NK-92 (cell line): Measurements from ENCODE around the gene RNF217.
"Not testable (repeated sequence)": the region's sequence is repeated elsewhere in the genome, so short reads cannot be mapped to it uniquely, and the experiment has no call there.

ENCODE experiments used
- DNase-seq: peaks from one replicate; lab custom pipeline; 2025; ENCODE audit not compliant: unreplicated experiment; lab: John Stamatoyannopoulos, UW

Gene RNF217

GRCh38 chr6:124962639-124963415, 590 bp downstream of the RNF217 start:
- no peak for DNase-seq

- no peak for DNase-seq
Observed at GRCh38 chr6:124963416-124963785, 1.2 kb downstream of the RNF217 start.

DNA sequence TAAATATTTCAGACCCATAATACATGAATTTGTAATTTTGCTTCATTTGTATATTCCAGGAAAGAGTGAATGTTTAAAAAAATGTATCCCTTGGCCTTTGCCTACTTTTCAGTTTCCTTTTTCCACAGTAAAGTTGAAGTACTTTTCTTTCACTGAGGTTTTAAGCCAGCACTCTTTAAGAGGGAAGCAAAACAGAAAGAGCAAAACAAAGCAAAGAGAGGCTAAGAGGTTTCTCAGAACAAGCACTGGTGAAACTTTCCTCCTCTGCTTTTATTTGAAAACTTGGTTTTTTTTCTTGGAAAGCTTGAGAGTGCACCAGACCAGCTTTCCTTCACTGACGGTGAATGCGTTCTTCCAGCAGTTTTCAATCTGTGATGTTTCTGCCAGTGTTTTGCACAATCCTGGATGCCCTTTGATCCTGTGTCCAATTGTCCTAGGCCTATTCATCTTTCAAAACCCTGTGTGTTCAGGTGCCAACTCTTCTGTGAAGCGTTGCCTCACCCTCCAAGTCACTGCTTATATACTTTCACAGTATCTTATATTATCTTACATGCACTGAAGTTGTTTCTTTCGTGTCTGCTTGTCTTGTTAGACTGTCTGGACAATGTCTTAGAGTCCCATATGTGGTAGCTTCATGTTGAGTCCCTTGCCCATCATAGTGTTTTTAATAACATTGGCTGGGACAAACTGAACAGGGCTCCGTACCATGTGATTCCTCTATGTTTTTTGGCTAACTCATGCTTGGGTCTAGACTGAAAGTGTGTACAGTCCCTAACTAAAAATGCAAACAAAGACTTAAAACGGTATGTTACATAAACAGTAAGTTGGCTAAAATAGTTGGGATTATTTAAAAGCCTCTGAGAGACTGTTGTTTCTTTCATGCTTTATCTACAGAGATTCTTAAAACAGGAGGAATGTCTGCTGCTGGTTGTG, 1.9 kb downstream of the RNF217 start:
- no peak for DNase-seq

DNA sequence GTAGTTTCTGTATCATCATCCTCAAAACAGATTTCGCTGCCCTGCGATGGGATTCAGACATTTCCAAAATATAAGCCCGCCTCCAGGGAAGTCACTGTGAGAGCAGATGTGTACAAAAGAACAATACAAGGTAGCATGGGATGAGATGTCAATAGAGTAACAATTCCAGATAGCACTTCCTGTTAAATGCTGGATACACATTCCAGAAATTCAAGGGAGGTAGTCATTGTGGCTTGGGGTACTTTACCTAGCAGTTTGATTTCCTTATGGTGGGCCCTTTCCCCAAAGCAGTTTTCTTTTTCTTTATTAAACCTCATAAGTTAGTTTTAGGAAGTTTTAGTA, 2.5 kb downstream of the RNF217 start:
- no peak for DNase-seq

- DNase-seq = not testable (repeated sequence)
Observed at GRCh38 chr6:124965424-124965850, 3.2 kb downstream of the RNF217 start.

DNA sequence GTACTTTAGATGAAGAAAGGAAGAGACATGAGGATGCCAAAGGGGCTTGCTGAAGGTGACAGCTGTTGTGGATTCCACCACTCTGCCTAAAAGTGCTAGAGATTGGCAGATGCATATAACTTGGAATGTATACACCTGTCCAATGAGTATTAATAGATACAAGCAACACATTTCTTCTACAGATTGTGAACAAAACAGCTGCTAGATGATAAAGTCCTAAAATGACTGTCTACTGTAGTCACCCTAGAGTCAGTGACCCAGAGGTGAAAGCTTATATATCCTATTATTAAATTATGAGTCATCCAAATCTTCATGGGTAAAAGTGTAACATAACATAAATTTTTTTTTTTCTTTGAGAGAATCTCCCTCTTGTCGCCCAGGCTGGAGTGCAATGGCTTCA, 5.2 kb downstream of the RNF217 start:
- no peak for DNase-seq

DNA sequence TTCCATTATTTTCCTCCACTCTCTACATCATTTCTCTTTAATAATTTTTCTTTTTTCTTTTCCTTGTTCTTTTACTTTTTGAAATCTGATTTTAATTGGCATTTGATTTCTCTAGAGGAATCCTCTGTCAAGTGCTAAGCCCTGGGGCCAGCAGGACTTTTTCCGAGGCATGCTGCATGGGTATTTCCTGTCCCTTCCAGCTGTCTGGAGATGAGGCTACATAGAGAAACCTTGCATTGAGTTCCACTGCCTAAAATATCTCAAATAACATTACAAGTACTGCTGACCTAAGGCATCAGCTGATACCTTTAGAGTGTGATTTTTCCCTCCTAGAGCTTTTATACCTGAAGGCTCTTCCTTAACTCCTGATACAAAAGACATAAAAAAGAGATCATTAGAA, 6.2 kb downstream of the RNF217 start:
- no peak for DNase-seq

GRCh38 chr6:124970243-124970642, 8.0 kb downstream of the RNF217 start:
- no peak for DNase-seq

DNA sequence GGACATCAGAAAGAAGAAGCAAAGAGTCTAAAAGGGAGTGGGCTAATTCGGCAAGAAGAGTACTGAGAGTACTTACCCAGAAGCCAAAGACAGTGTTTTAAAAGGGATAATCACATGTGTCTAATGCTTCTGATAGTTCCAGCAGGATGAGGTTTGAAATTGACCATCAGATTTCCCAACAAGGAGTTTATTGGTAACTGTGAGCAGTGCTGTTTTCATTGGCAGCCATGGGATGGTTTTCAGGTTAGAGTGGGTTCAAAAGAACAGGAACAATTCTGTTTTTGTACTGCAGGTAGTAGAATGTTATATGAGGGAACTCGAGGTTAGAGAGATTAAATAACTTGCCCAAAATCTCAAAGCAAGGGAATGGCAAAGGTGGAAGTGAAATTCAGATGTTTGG, 8.5 kb downstream of the RNF217 start:
- DNase-seq = no peak

DNA sequence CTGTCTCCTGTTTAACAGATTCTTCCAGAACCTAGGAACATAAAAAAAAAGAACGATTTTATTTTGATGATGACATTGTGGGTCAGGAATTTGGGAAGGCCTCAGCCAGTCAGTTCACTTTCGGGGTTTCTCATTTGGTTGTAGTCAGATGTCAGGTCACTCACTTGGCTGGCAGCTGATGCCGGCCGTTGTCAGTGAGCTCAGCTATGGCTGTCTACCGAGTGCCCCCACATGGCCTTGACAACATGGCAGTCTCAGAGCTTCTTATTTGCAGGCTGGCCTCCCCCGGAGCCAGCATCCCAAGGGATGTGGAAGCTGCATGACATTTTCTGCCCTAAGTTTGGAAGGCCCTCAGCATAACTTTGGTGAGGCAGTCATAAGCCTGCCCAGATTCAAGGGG, 11.5 kb downstream of the RNF217 start:
- no peak for DNase-seq

DNA sequence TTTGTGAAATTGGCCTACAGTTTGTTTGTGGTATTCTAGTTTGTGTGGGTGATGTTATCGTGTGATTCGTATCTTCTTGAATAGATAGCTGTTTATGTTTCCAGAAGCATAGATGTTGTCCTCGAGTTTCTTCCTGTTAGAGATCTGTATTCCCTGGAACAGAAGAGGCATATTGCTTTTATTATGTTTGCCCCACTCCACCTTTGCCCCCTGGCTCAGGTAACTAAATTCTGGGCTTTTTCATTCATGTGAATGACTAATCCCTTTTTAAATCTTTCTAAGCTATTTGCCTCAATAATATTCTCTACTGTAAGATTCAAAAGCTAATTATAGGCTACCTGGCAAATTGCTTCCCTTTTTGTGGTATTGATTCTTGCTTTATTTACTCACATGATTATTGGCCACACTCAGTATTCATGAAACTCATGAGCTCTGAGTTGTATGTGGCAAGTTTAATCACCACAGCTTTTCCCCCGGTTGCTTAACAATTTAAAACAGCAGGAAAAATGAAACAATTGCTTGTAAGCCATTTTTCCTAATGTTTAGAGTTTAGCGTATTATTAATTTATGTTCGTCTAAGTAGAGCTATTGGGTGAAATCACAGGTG, 12.6 kb downstream of the RNF217 start:
- DNase-seq = no peak

DNA sequence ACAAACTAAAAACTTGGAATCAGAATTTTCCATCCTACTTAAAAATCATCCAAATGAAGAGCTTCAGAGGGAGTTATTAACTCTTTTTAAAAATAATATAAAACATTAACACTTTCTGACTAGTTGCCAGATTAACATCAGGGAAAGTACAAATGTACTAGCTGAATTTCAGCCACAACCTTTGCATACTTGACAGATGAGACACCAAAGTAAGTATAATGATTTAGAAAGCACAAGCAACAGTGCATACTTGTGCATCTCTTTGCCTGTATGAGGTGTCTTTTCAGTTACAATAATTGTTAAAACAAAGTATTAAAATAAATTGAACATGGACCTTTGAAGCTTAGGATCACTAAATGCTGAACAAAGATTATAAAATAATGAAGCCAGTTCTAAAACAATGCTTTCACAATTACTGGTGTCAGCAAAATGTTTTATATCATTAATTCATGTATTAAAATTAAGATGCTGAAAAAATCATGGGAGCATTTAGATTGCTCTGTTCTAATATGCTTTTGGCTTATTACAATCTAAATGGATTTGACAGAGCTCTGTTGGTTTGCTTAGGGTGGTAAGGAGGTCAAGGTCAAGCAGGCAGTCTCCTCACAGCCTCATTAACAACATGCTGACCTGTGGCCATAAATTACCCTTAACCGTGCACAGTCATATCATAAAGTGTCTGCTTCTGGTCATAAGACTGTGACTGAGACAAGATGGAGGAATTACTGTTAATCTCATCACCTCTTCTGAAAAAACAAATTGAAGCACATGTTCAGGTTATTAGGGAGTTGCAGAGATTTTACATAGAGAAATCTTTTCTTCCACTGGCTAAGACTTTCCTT, 15.1 kb downstream of the RNF217 start:
- DNase-seq = no peak

DNA sequence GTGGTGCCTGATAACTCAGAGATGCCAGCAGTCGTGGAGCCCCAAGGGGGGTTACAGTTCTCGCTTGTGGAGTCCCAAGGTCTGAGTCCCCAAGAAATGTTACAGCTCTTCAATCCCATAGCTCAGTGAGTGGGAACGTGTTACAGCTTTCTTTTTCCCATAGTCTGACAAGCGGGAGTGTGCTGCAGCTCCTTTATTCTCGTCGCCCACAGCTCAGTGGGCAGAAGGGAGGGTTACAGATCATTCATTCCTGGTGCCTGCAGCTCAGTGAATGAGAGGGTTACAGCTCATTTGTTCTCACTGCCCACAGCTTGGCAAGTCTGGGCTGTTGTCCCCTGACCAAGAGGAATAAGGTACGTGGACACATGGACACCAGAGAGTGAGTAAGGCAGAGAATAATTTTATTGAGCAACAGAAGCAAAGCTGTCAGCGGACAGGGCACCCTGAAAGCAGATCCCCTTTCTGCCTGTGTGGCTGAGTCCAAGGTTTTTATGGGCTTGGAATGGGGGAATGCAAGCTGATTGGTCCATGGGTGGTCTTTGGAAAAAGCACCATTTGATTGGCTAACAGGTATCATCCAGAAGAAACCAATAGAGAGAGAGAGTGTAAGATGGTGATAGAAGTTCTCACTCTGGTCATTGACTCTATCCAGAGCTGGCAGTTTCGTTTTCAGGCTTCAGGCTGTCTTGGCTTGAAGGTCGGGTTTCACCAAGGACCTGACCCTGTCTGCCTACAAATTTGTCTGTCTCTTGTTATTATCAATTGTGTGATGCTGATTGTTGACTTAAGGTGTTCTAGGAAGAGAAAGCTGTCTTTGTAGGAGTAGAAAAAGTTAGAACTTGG, 16.4 kb downstream of the RNF217 start:
- no peak for DNase-seq

DNA sequence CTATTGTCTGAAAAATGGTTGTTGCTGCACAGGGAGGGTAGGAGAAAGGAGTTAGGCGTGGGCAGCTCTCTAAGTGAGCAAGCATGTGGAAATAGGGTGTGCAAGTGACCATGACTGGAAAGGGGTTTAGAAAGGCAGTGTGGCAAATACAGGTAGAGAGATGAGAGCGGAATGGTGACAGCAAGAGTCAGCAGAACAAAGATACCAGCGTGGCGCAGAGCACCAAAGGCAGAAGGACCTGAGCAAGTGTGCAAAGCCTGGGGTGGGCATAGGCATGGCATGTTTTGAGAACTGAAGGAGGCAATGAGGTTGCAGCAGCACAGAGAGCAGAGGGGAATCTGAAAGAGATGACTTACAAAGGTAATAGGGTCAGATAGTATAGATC, 17.0 kb downstream of the RNF217 start:
- DNase-seq = no peak

DNA sequence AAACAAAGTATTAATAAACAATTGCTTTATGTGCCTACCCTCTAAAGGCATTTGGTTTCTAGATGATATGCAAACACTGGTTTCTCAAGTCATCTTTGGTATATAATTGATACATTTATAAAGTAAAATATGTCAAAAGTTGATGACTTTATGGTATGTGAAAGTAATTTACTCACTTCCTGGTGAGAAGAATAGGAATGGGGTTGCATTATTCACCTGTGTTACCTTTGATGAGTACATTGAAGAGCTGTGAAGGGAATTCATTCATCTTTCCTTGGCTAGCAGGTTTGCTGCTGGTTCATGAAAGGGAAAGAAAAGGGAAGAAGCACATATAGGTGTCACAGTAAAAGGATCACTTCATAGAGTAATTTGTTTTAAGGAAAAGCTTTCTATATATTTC, 20.4 kb downstream of the RNF217 start:
- no peak for DNase-seq

GRCh38 chr6:124983383-124984083, 21.3 kb downstream of the RNF217 start:
- DNase-seq = no peak

GRCh38 chr6:124984668-124985338, 22.6 kb downstream of the RNF217 start:
- no peak for DNase-seq

DNA sequence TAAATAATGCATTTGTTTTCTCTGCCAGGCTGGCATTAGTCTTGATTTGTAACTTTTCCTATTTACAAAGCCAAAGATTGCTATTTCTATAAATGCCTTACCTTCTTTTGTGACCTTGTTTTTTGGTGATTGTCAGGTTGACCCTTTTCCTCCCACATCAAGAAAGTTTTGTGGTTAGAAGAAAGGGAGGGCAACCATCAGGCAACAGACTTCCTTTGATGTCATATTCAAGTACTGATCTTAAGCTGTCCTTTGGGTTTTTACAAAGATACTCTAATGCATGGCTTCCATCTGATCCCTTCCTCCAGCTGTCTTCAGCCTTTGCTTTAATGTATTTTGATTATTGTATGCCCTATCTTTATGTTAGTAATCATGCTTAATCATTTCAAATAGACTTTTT, 23.9 kb downstream of the RNF217 start:
- DNase-seq = no peak

DNA sequence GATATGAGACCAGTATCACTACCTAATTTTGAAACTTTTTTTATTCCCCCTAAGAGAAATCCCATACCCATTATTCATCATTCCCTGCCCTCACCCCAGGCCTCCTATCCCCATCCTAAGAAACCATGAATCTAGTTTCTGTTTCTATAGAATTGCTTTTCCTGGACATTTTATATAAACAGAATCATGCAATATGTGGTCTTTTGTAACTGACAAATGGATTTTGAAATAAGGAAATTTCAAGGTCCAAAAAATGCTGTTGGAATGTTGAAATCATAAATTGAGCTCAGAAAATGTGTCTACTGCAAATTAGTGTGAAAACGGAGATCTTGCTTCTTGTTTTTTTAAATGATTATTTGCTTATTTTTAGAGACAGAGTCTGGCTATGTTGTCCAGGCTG, 25.1 kb downstream of the RNF217 start:
- DNase-seq = no peak
